ENCODE data around the gene IL4. TPM values are rescaled to one million over a fixed set of nuclear protein-coding genes. Genes with fewer than 3 reads are reported as not detected.
"Not testable (repeated sequence)": the region's sequence is repeated elsewhere in the genome, so short reads cannot be mapped to it uniquely, and the experiment has no call there.

IL4 gene
- total RNA-seq, 1 donor from 2014 or later, result not detected

- intact Hi-C loops (cut with micrococcal nuclease), result no loop called here
- DNase-seq (no peak), ATAC-seq (no peak)
Measured at GRCh38 chr5:132686193-132686592, 12.4 kb downstream of the IL4 start.

DNA sequence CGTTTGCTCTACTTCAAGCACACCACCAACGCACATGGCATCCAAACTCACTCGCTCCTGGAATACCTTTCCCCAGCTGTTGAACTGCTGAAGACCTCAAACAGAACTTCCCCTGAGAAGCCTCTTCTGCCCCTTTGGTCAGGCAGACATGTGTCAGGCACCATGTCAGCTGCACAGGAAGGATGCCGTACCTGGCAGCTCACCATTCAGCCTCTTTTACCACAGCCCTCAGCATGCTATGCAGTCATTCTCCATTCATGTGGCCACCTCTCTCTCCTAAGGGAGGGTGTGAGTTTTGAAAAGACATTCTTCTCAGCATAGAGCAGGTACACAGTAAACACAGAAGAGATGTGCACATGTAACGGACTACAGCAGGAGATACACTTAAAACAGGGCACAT lies 14.2 kb downstream of the IL4 start:
- DNase-seq (no peak), ATAC-seq (no peak)
- intact Hi-C loops (cut with micrococcal nuclease), result no loop called here

GRCh38 chr5:132688536-132689339 lies 14.9 kb downstream of the IL4 start:
- intact Hi-C loops (cut with micrococcal nuclease), result no loop called here
- no peak for ATAC-seq
- no peak for DNase-seq

- DNase-seq (no peak), ATAC-seq (no peak)
- intact Hi-C loops (cut with micrococcal nuclease), result no loop called here
Measured at GRCh38 chr5:132689513-132689912, 15.7 kb downstream of the IL4 start.

DNA sequence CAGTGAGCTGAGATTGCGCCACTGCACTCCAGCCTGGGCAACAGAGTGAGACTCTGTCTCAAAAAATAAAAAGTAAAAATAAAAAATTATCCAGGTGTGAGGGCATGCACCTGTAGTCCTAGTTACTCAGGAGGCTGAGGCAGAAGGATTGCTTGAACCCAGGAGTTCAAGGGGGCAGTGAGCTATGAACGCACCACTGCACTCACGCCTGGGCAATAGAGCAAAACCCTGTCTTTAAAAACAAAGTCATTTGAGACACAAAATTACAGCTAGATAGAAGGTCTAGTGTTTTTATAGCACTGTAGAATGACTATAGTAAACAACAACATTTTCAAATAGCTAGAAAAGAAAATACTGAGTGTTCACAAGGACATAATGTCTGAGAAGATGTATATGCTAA lies 16.4 kb downstream of the IL4 start:
- DNase-seq (no peak), ATAC-seq (no peak)
- intact Hi-C loops (cut with micrococcal nuclease), result no loop called here

DNA sequence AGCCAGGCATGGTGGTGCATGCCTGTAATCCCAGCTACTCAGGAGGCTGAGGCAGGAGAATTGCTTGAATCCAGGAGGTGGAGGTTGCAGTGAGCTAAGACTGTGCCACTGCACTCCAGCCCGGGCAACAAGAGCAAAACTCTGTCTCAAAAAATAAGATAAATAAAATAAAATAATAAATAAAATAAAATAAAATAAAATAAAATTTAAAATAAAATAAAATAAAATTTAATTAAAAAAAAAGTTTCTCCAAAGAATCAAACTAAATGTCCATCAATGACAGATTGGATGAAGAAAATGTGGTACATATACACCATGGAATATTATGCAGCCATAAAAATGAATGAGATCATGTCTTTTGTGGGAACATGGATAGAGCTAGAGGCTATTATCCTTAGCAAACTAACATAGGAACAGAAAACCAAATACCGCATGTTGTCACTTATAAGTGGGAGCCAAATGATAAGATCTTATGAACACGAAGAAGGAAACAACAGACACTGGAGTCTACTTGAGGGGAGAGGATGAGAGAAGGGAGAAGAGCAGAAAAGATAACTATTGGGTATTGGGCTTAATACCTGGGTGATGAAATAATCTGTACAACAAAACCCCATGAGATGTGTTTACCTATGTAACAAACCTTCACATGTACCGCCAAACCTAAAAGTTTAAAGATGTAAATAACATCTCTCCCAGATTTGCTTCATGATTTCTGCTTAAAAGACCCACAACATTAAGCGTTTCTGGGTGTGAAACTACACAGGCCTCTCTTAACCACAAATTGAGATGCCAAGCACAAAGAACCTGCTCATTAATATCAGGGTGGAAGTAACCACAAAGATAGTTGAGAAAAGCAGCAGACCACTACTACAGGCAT lies 18.2 kb downstream of the IL4 start:
- ATAC-seq; intact Hi-C loops (cut with micrococcal nuclease); DNase-seq: not testable (repeated sequence)

GRCh38 chr5:132692632-132692967 lies 18.8 kb downstream of the IL4 start:
- ATAC-seq, result no peak
- DNase-seq, result no peak
- intact Hi-C loops (cut with micrococcal nuclease), result no loop called here

- DNase-seq (no peak), ATAC-seq (no peak)
- intact Hi-C loops (cut with micrococcal nuclease), result no loop called here
Measured at GRCh38 chr5:132695956-132696355, 22.2 kb downstream of the IL4 start.

GRCh38 chr5:132704875-132705274 lies 31.1 kb downstream of the IL4 start:
- no peak for DNase-seq
- ATAC-seq, result no peak
- intact Hi-C loops (cut with micrococcal nuclease), result no loop called here

DNA sequence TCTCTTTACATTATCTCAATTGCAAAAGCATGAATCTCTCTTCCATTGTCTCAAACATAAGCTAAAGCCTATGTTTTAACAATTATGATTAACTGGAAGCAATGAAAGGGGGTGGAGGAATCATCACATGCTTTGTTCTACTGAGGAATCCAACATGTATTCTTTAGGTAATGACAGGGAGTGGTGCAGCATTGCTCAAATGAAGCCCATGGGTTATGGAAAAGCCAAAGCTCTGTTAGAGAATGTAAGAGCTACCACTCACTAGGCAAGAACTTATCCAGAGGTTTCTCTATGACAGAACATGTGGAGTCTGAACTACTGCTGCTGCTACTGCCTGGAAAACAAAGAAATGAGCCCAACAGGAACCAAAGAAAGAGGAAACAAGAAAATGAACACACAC lies 34.9 kb downstream of the IL4 start:
- intact Hi-C loops (cut with micrococcal nuclease), result no loop called here
- DNase-seq, result no peak

DNA sequence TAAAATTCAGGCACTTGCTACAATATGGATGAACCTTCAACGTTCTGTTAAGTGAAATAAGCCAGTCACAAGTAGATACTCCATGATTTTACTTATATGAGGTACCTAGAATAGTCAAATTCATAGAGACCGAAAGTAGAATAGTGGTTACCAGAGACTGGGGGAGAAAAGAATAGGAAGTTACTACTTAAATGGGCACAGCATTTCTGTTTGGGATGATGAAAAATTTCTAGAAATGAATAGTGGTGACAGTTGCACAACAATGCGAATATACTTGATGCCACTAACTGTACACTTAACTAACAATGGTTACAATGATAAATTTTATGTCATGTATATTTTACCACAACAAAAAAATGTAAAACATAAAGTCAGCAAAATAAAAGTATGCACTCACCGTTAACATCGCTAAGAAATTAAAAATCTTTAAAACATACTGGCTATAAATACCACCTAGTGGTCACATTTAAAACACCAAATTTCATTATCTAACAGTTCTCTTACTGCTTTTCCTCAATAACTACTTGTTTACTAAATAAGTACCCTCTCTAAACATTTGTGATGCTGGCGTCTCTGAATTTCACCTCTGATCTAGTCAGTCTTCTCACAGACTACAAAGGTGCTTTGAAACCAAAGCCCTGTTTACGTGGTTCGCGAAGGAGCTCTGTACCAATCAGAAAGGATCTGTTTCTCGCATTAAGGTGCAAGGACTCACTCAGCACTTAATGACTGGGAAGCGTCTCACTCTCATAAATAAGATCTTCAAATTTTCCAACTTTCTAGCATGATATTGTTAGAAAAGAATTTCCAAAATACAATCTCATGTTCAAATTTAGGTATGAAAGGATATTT lies 40.9 kb downstream of the IL4 start:
- intact Hi-C loops (cut with micrococcal nuclease), result no loop called here

More for the DNA sequence above, 34.9 kb downstream of the IL4 start:
- no peak for ATAC-seq

DNA sequence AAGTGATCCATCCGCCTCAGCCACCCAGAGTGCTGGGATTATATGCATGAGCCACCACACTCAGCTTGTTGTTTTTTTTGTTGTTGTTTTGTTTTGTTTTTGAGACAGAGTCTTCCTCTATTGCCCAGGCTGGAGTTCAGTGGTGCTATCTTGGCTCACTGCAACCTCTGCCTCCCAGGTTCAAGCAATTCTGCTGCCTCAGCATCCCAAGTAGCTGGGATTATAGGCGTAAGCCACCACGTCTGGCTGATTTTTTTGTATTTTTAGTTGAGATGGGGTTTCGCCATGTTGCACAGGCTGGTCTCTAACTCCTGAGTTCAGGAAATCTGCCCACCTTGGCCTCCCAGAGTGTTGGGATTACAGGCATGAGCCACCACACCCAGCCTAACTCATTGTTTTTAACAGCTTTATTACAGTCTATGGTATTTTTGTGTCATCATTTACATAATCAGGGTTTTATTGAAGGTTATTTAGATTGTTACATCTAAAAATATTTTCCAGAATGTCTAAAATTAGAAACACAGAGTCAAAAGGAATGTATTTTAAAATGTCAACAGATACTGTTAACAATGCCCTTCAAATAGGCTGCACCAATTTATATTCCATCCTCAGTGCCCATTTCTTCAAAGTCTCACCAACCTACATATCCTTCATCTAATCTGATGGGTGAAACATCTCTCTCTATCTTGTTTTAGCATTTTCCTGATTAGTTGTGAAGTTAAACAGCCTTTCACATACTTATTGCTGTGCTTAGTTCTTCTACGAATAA lies 44.9 kb downstream of the IL4 start:
- DNase-seq (no peak), ATAC-seq (peak; percentile 40)
- intact Hi-C loops (cut with micrococcal nuclease), result no loop called here

More for the DNA sequence above, 40.9 kb downstream of the IL4 start:
- DNase-seq (no peak), ATAC-seq (no peak)

GRCh38 chr5:132725745-132726144 lies 52.0 kb downstream of the IL4 start:
- DNase-seq (no peak), ATAC-seq (no peak)
- intact Hi-C loops (cut with micrococcal nuclease), result no loop called here

DNA sequence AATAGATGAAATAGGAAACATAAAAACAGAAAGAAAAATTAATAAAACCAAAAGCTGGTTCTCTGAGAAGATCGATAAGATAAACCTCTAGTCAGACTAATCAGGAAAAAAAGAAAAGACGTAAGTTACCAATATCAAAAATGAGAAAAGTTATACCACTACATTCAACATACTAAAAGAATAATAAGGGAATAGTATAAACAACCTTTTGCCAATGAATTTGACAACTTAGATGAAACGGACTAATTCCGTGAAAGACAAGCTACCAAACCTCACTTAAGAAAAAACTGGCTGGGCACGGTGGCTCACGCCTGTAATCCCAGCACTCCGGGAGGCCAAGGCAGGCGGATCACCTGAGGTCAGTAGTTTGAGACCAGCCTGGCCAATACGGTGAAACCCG lies 56.1 kb downstream of the IL4 start:
- no peak for ATAC-seq
- DNase-seq, result no peak
- intact Hi-C loops (cut with micrococcal nuclease), result no loop called here

Other genes starting within 250 kb of the IL4 start
- 12.6 TPM for gene IRF1, start 183.2 kb upstream of the IL4 start, total RNA-seq
- not detected for gene IL5, start 130.5 kb upstream of the IL4 start, total RNA-seq
- gene RAD50, start 117.0 kb upstream of the IL4 start, total RNA-seq, result 37.0 TPM
- not detected for gene IL13, start 15.8 kb upstream of the IL4 start, total RNA-seq
- 12.4 TPM for gene KIF3A, start 63.6 kb downstream of the IL4 start, total RNA-seq
- 0.10 TPM for gene CCNI2, start 73.4 kb downstream of the IL4 start, total RNA-seq
- 30.4 TPM for gene SEPTIN8, start 103.2 kb downstream of the IL4 start, total RNA-seq
- gene SOWAHA, start 139.3 kb downstream of the IL4 start, total RNA-seq, result 0.17 TPM
- 5.7 TPM for gene SHROOM1, start 156.7 kb downstream of the IL4 start, total RNA-seq
- gene GDF9, start 192.5 kb downstream of the IL4 start, total RNA-seq, result 0.30 TPM
- gene UQCRQ, start 192.7 kb downstream of the IL4 start, total RNA-seq, result 1,703 TPM
- 0.89 TPM for gene LEAP2, start 199.7 kb downstream of the IL4 start, total RNA-seq

Measured in left ventricle myocardium superior (tissue), 1 donor.